Superior temporal gyrus (tissue), 1 donor: Measurements from ENCODE around the gene ABHD2.

Experiments
- DNase-seq: peaks from one replicate; pipeline ENCODE4 v3.0.0-alpha.2; 2016; ENCODE audit errors: extremely low spot score

The ABHD2 gene

GRCh38 chr15:89195836-89196235 lies 107.6 kb downstream of the ABHD2 start:
- DNase-seq: no peak

GRCh38 chr15:89196241-89196640 lies 108.0 kb downstream of the ABHD2 start:
- no peak for DNase-seq

GRCh38 chr15:89196994-89197393 lies 108.7 kb downstream of the ABHD2 start:
- no peak for DNase-seq

DNA sequence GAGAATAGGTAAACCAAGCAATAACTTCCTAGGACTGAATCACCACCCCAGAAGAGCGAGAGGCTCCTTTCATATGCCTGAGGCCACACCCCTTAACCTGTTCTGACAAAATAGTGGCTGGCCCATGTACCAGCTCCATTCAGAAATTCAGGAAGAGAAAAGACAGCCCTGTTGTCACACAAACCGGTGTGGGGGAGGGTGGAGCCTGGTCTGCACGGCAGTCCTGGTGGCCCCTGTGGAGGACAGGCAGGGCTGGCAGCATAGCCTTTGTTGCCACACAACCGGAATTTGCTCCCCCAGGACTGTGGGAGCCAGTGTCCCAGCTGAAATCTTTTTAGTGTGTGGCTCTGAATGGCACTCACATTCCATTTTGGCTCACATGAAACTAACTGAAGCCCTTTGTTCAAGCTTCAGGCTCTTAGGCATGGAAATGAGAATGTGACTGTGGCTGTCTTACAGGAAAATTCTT lies 109.3 kb downstream of the ABHD2 start:
- DNase-seq: peak; percentile 94

- DNase-seq: peak; percentile 43
Measured at GRCh38 chr15:89198196-89198595, 109.9 kb downstream of the ABHD2 start.

- peak; percentile 86 for DNase-seq
Measured at GRCh38 chr15:89198934-89199333, 110.7 kb downstream of the ABHD2 start.

- DNase-seq: no peak
Measured at GRCh38 chr15:89199746-89200145, 111.5 kb downstream of the ABHD2 start.

DNA sequence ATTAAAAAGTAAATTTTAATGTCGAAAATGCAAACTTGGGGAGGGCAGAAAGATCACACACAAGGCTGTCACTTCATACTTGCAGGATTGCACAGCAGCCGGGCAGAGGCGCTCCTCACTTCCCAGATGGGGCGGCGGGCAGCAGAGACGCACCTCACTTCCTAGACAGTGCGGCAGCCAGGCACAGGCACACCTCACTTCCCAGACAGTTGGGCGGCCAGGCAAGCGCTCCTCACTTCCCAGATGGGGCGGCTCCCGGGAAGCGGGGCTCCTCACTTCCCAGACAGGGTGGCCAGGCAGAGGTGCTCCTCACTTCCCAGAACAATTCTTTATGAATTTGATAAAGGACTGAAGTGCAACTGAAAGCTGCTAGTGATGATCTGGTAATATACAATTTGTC lies 111.9 kb downstream of the ABHD2 start:
- DNase-seq: no peak

- no peak for DNase-seq
Measured at GRCh38 chr15:89201465-89202005, 113.3 kb downstream of the ABHD2 start.

DNA sequence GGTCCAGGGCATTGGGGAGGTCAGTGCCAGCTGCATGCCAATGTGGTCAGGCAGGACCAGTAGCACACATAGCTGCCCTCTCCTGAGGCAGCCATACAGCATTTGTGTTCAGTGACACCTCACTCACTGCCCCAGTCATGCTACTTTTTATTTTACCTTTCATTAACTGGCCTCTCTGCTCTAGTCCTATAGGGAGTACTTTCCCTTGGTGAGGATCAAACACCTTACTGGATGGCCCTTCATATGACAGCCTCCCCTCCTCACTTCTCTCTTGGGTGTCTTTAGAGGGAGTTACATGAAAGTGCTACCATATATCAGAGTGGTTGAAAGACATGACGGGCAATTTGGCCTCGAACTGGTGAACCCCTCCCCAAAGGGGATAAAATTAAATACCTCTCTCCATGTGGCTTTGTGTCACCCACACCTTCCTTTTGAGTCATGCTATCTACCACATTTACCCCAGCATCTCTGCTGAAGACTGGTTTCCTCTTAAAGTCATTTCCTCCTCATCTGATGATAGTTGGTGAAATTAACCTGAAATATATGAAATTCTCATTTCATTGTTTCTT lies 115.5 kb downstream of the ABHD2 start:
- DNase-seq: no peak

GRCh38 chr15:89205991-89206585 lies 117.8 kb downstream of the ABHD2 start:
- no peak for DNase-seq

DNA sequence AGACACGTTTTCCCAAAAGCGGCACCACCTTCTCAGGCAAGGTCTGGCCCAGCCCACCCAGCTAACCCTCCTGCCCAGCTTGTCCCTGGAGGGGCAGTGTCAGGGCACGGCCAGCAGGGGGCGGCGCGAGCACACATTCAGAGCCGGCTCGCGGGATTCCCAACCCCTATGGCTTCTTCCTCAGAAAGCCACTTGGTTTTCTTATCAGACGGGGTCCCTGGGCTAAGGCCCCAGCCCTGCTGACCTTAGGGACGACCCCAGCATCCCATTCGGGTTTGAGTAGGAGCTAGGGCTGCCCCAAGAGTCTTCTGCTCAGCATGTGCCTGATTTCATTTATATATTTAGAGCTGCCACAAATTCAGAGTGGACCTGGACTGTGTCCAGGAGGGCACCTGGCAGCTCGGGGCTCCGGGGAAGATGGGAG lies 118.7 kb downstream of the ABHD2 start:
- DNase-seq: peak; percentile 84

GRCh38 chr15:89208256-89208655 lies 120.0 kb downstream of the ABHD2 start:
- DNase-seq: no peak

GRCh38 chr15:89209057-89209456 lies 120.8 kb downstream of the ABHD2 start:
- no peak for DNase-seq

GRCh38 chr15:89211678-89212170 lies 123.5 kb downstream of the ABHD2 start:
- DNase-seq: no peak

GRCh38 chr15:89215627-89216026 lies 127.4 kb downstream of the ABHD2 start:
- DNase-seq: no peak

- DNase-seq: no peak
Measured at GRCh38 chr15:89217031-89217430, 128.8 kb downstream of the ABHD2 start.

GRCh38 chr15:89217686-89218376 lies 129.6 kb downstream of the ABHD2 start:
- DNase-seq: no peak

DNA sequence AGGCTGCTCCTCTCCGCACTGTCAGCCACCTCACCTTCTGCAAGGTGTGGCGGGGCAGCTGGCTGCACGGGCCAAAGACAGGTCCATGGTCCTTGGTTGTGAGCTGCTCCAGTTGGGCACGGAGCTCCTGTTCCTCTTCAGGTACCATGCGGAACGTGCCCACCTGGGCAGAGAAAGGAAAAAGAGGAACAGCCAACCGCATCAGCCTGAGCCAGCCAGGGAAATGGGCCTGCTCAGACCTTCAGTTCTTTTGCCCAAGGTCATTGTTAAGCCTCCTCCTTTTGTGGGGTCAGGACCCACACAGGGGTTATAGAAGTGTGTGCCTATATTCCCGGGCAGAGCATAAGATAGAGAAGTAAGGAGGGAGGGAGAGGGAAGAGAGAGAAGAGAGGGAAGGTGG lies 130.3 kb downstream of the ABHD2 start:
- DNase-seq: no peak

GRCh38 chr15:89221543-89221942 lies 133.3 kb downstream of the ABHD2 start, which contains the start of gene RLBP1:
RLBP1 (minus strand) TSS chr15:89221579; CDS start chr15:89218975, 2,604 bp downstream.
- peak; percentile 23 for DNase-seq

DNA sequence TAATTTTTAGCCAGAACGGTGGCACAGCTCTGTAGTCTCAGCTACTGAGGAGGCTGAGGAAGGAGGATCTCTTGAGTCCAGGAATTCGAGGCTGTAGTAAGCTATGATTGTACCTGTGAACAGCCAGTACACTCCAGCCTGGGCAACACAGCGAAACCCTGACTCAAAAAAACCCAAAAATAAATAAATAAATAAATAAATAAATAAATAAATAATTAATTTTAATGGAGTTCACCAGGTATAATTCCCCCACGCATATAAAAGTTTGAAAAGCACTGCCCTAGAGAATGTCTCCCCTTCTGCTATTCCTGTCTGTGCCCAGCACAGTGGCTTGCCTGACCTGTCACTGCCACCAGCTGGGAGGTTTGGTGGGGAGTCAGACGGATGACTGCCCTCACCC lies 137.3 kb downstream of the ABHD2 start:
- DNase-seq: no peak

GRCh38 chr15:89226359-89227221 lies 138.3 kb downstream of the ABHD2 start:
- no peak for DNase-seq
